Esophagus squamous epithelium (tissue), 5 donors: ENCODE results near the gene PLCXD3. TPM values are rescaled to one million over a fixed set of nuclear protein-coding genes. Genes with fewer than 3 reads are reported as not detected.

ENCODE experiments used
- DNase-seq: peaks from one replicate; lab custom pipeline; 2025; lab: John Stamatoyannopoulos, UW
- H3K27ac ChIP-seq, 4 donors: fragments of 200-600 bp; sonication (generic); one replicate each; pipeline ENCODE4 v1.5.1; 2016 to 2019; ENCODE audit warnings: mild to moderate bottlenecking in 1 of 4
- H3K27me3 ChIP-seq, 4 donors: fragments of 200-600 bp; sonication (generic); 1 replicate in 3 of 4; 2 replicates in 1 of 4; pipeline versions ENCODE4 v1.5.1 to v1.6.0; 2017 to 2021; ENCODE audit warnings: antibody characterized with exemption in 1 of 4
- H3K36me3 ChIP-seq, 3 donors: fragments of 200-600 bp; sonication (generic); one replicate each; pipeline ENCODE4 v1.5.1; 2016 to 2019
- H3K4me1 ChIP-seq, 3 donors: fragments of 200-600 bp; sonication (generic); one replicate each; pipeline ENCODE4 v1.5.1; 2017 to 2019
- H3K4me3 ChIP-seq, 4 donors: fragments of 200-600 bp; sonication (generic); 1 replicate in 3 of 4; 2 replicates in 1 of 4; pipeline ENCODE4 v1.5.1; 2016 to 2019; ENCODE audit warnings: mild to moderate bottlenecking in 2 of 4, moderate library complexity in 1 of 4
- H3K9me3 ChIP-seq, 3 donors: fragments of 200-600 bp; sonication (generic); one replicate each; pipeline ENCODE4 v1.5.1; 2016 to 2019
- POLR2A ChIP-seq, 4 donors: fragments of 450-650 bp; IDR thresholded peaks; one replicate each; pipeline ENCODE4 v1.6.1; 2017; ENCODE audit warnings: antibody characterized with exemption in 4 of 4, mild to moderate bottlenecking in 4 of 4, moderate library complexity in 3 of 4
- WGBS, 2 donors: methylation state at CpG; one replicate each; pipeline ENCODE4 v1.1.5; 2018; 5-methylcytosine and 5-hydroxymethylcytosine counted together
- intact Hi-C: fragments of 100-400 bp; cut with DNase I; formaldehyde crosslinking; loops from one replicate; pipeline ENCODE4 v1.15.0; 2022
- total RNA-seq, 4 donors: library from RNA; depleted of rRNA; stranded (reverse); fragments of >200 nt; gene quantifications; one replicate each; pipeline ENCODE4 v1.1.0, GENCODE V29; 2016
- TF ChIP-seq, protein P1 (sequence below), 6 experiments: fragments of 450-650 bp in 4 of 6; fragments of 200-600 bp in 2 of 6; sonication (generic) in 2 of 6; IDR thresholded peaks; one replicate each; pipeline ENCODE4 v1.5.1; 2016 to 2019; ENCODE audit warnings: antibody characterized with exemption in 6 of 6, mild to moderate bottlenecking in 4 of 6, moderate library complexity in 4 of 6
- donor health status: DM: yes; HTN: yes; CAD: no.

The PLCXD3 gene
- total RNA-seq, 4 donors from 2014 or later = 0.13 to 1.5 (median 0.94) TPM; not detected in 1

- no peak for DNase-seq
- H3K36me3 ChIP-seq = no peaks in the 10 kb centered on the region
- peaks cover 0 to 7% (median 0%) of the 10 kb centered on the region in 3 donors for H3K9me3 ChIP-seq
- no peaks in the 10 kb centered on the region for H3K4me1 ChIP-seq
- TF ChIP-seq, protein P1, sequence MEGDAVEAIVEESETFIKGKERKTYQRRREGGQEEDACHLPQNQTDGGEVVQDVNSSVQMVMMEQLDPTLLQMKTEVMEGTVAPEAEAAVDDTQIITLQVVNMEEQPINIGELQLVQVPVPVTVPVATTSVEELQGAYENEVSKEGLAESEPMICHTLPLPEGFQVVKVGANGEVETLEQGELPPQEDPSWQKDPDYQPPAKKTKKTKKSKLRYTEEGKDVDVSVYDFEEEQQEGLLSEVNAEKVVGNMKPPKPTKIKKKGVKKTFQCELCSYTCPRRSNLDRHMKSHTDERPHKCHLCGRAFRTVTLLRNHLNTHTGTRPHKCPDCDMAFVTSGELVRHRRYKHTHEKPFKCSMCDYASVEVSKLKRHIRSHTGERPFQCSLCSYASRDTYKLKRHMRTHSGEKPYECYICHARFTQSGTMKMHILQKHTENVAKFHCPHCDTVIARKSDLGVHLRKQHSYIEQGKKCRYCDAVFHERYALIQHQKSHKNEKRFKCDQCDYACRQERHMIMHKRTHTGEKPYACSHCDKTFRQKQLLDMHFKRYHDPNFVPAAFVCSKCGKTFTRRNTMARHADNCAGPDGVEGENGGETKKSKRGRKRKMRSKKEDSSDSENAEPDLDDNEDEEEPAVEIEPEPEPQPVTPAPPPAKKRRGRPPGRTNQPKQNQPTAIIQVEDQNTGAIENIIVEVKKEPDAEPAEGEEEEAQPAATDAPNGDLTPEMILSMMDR (IDR thresholded peaks at IDR 0.05) = no peak
- TF ChIP-seq POLR2A (IDR thresholded peaks at IDR 0.05) = no peak
- 39 to 42% methylated on average over 2 of the region's 2 CpGs for WGBS, 2 donors
- no peak overlapping the region for H3K27ac ChIP-seq
- H3K4me3 ChIP-seq = no peak overlapping the region
- H3K27me3 ChIP-seq = no peaks in the 10 kb centered on the region
- intact Hi-C loops = no loop called here
Measured at GRCh38 chr5:41286696-41287095, 223.7 kb downstream of the PLCXD3 start.

- no peak for TF ChIP-seq POLR2A (IDR thresholded peaks at IDR 0.05)
- TF ChIP-seq, protein P1 (IDR thresholded peaks at IDR 0.05) = no peak
- WGBS, 2 donors = 92 to 95% methylated on average over 2 of the region's 2 CpGs
Measured at GRCh38 chr5:41286165-41286564, 224.2 kb downstream of the PLCXD3 start.

GRCh38 chr5:41284938-41285337, 225.5 kb downstream of the PLCXD3 start:
- TF ChIP-seq, protein P1 (IDR thresholded peaks at IDR 0.05) = no peak
- no peak for TF ChIP-seq POLR2A (IDR thresholded peaks at IDR 0.05)
- H3K4me1 ChIP-seq = no peaks in the 10 kb centered on the region
- WGBS, 2 donors = 41 to 68% methylated on average over 2 of the region's 2 CpGs

More at GRCh38 chr5:41286165-41286564, 224.2 kb downstream of the PLCXD3 start:
- DNase-seq = no peak
- H3K36me3 ChIP-seq = no peaks in the 10 kb centered on the region
- H3K9me3 ChIP-seq = peaks cover 0 to 7% (median 0%) of the 10 kb centered on the region in 3 donors
- H3K4me1 ChIP-seq = no peaks in the 10 kb centered on the region
- intact Hi-C loops = no loop called here
- no peak overlapping the region for H3K4me3 ChIP-seq
- no peak overlapping the region for H3K27ac ChIP-seq
- no peaks in the 10 kb centered on the region for H3K27me3 ChIP-seq

GRCh38 chr5:41281215-41281810, 229.1 kb downstream of the PLCXD3 start:
- TF ChIP-seq, protein P1 (IDR thresholded peaks at IDR 0.05) = no peak
- TF ChIP-seq POLR2A (IDR thresholded peaks at IDR 0.05) = no peak
- Histone ChIP-seq H3K36me3 (no peaks in the 10 kb centered on the region), H3K27ac (no peak overlapping the region), H3K4me3 (no peak overlapping the region), H3K9me3 (no peaks in the 10 kb centered on the region), H3K27me3 (no peaks in the 10 kb centered on the region), H3K4me1 (no peaks in the 10 kb centered on the region)
- WGBS, 2 donors = 54 to 68% methylated on average over 12 of the region's 12 CpGs
- no peak for DNase-seq
- intact Hi-C loops = no loop called here

More at GRCh38 chr5:41284938-41285337, 225.5 kb downstream of the PLCXD3 start:
- intact Hi-C loops = no loop called here
- Histone ChIP-seq H3K4me3 (no peak overlapping the region), H3K27ac (no peak overlapping the region), H3K36me3 (no peaks in the 10 kb centered on the region), H3K9me3 (no peaks in the 10 kb centered on the region), H3K27me3 (no peaks in the 10 kb centered on the region)
- DNase-seq = no peak

GRCh38 chr5:41279040-41279439, 231.4 kb downstream of the PLCXD3 start:
- WGBS, 2 donors = 47 to 65% methylated on average over 2 of the region's 2 CpGs
- no peak overlapping the region for H3K4me3 ChIP-seq
- no peaks in the 10 kb centered on the region for H3K9me3 ChIP-seq
- no peaks in the 10 kb centered on the region for H3K27me3 ChIP-seq
- H3K27ac ChIP-seq = no peak overlapping the region
- H3K4me1 ChIP-seq = no peaks in the 10 kb centered on the region
- TF ChIP-seq POLR2A (IDR thresholded peaks at IDR 0.05) = no peak
- TF ChIP-seq, protein P1 (IDR thresholded peaks at IDR 0.05) = no peak
- H3K36me3 ChIP-seq = no peaks in the 10 kb centered on the region
- intact Hi-C loops = no loop called here
- DNase-seq = no peak
